Ishikawa (cell line): Measurements from ENCODE around the gene GAPVD1.

Experiments
- CEBPB ChIP-seq: IDR thresholded peaks from 2 replicates; pipeline ENCODE4 v1.6.1; 2012
- EGR1 ChIP-seq: IDR thresholded peaks from 2 replicates; pipeline ENCODE4 v1.6.1; 2012
- EP300 ChIP-seq: IDR thresholded peaks from 2 replicates; pipeline ENCODE4 v1.6.1; 2012; ENCODE audit warnings: borderline replicate concordance
- FOXM1 ChIP-seq: IDR thresholded peaks from 2 replicates; pipeline ENCODE4 v1.6.1; 2012; ENCODE audit warnings: low read depth, borderline replicate concordance
- MAX ChIP-seq: IDR thresholded peaks from 2 replicates; pipeline ENCODE4 v1.6.1; 2012
- NFIC ChIP-seq: IDR thresholded peaks from 2 replicates; pipeline ENCODE4 v1.6.1; 2012
- RAD21 ChIP-seq: IDR thresholded peaks from 2 replicates; pipeline ENCODE4 v1.6.1; 2012; ENCODE audit warnings: low read depth
- TAF1 ChIP-seq: IDR thresholded peaks from 2 replicates; pipeline ENCODE4 v1.6.1; 2012; ENCODE audit warnings: low read depth, mild to moderate bottlenecking
- TCF12 ChIP-seq: IDR thresholded peaks from 2 replicates; pipeline ENCODE4 v1.6.1; 2012; ENCODE audit warnings: low read depth
- USF1 ChIP-seq: IDR thresholded peaks from 2 replicates; pipeline ENCODE4 v1.6.1; 2012
- YY1 ChIP-seq: IDR thresholded peaks from 2 replicates; pipeline ENCODE4 v1.6.1; 2012; ENCODE audit warnings: low read depth
- ZBTB7A ChIP-seq: IDR thresholded peaks from 2 replicates; pipeline ENCODE4 v1.6.1; 2012; ENCODE audit warnings: low read depth
- TF ChIP-seq, protein P1 (sequence below): IDR thresholded peaks from 2 replicates; pipeline ENCODE4 v1.6.1; 2012; ENCODE audit warnings: low read depth, mild to moderate bottlenecking

DNA sequence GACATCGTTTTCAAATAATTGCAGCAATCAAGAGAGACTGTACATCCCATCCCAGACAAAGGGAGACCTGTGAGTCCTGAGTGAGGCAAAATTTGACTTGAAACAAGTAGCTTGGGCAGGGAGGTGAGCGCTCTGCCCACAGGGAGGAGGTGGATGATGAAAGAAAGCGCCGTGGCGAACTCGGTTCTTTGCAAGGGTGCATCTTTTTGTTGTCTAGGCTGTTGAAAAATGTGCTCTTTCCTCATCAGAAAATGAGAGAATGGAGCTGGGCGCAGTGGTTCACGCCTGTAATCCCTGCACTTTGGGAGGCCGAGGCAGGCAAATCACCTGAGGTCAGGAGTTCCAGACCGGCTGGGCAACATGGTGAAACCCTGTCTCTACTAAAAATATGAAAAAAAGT lies 150.5 kb downstream of the GAPVD1 start:
- no peak for TF ChIP-seq CEBPB
- no peak for TF ChIP-seq EP300
- TF ChIP-seq YY1, result no peak
- TF ChIP-seq, protein P1, sequence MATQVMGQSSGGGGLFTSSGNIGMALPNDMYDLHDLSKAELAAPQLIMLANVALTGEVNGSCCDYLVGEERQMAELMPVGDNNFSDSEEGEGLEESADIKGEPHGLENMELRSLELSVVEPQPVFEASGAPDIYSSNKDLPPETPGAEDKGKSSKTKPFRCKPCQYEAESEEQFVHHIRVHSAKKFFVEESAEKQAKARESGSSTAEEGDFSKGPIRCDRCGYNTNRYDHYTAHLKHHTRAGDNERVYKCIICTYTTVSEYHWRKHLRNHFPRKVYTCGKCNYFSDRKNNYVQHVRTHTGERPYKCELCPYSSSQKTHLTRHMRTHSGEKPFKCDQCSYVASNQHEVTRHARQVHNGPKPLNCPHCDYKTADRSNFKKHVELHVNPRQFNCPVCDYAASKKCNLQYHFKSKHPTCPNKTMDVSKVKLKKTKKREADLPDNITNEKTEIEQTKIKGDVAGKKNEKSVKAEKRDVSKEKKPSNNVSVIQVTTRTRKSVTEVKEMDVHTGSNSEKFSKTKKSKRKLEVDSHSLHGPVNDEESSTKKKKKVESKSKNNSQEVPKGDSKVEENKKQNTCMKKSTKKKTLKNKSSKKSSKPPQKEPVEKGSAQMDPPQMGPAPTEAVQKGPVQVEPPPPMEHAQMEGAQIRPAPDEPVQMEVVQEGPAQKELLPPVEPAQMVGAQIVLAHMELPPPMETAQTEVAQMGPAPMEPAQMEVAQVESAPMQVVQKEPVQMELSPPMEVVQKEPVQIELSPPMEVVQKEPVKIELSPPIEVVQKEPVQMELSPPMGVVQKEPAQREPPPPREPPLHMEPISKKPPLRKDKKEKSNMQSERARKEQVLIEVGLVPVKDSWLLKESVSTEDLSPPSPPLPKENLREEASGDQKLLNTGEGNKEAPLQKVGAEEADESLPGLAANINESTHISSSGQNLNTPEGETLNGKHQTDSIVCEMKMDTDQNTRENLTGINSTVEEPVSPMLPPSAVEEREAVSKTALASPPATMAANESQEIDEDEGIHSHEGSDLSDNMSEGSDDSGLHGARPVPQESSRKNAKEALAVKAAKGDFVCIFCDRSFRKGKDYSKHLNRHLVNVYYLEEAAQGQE, result no peak
- TF ChIP-seq TAF1, result no peak
- no peak for TF ChIP-seq USF1
- TF ChIP-seq FOXM1, result no peak
- TF ChIP-seq ZBTB7A, result no peak
- TF ChIP-seq RAD21, result no peak
- TF ChIP-seq MAX, result no peak
- no peak for TF ChIP-seq NFIC
- no peak for TF ChIP-seq TCF12
- TF ChIP-seq EGR1, result no peak
